AG09309 (cell line): ENCODE data around the gene RPH3AL.
A peak's percentile ranks its signal among the peaks of the same experiment; 100 is the strongest.

ENCODE experiments used
- DNase-seq: peaks from one replicate; pipeline ENCODE4 v3.0.0-alpha.2; 2010; ENCODE audit warnings: low read depth
- H3K4me3 ChIP-seq: 2 replicates; pipeline ENCODE4 v1.5.1; 2011; ENCODE audit warnings: mild to moderate bottlenecking, low read depth, low read length, moderate library complexity; ENCODE audit not compliant: control insufficient read depth
- TF ChIP-seq, protein P1 (sequence below): IDR thresholded peaks from 2 replicates; pipeline ENCODE4 v1.5.1; 2011; ENCODE audit warnings: mild to moderate bottlenecking, low read depth, low read length, inconsistent platforms; ENCODE audit not compliant: insufficient read depth, control insufficient read depth; ENCODE audit errors: missing control alignments

RPH3AL gene

DNA sequence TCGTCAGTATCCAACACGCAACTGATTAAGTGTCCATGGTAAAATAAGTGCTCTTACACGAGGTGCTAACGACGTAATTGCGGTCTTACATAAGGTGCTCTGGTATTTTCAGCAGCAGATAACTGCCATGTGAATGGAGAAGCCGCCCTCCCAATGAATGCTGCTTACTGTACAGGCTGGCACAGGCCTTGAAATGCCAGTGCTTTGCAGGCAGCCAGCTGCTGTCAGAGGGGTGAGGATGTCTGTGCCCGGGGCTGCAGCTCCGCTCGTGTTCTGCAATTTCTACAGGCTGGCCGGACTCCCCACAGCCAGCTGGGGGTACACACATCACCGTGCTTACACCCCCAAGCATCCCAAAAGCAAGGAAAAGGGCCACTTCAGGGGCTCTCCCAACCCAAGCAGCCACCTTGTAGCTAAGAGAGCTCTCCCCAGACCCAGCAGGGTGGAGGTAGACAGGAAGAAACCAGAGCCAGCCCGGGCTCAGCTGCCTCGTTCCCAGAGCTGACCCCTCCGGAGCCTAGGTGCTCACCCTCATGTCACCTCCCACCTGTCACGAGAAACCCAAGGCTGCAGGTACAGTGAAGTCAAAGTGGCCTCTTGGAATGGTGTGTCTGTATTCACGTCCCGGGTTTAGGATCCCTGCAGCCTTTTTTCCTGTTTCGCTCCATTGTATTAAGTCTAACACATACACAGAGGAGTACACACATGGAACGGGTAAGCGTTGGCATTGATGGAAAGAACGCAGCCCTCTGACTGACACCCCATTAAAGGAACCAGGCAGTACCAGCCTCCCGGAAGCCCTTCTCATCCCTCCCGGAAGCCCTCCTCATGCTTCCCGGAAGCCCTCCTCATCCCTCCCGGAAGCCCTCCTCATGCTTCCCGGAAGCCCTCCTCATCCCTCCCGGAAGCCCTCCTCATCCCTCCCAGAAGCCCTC is 27.2 kb upstream of the RPH3AL start:
- DNase-seq: no peak
- TF ChIP-seq, protein P1, sequence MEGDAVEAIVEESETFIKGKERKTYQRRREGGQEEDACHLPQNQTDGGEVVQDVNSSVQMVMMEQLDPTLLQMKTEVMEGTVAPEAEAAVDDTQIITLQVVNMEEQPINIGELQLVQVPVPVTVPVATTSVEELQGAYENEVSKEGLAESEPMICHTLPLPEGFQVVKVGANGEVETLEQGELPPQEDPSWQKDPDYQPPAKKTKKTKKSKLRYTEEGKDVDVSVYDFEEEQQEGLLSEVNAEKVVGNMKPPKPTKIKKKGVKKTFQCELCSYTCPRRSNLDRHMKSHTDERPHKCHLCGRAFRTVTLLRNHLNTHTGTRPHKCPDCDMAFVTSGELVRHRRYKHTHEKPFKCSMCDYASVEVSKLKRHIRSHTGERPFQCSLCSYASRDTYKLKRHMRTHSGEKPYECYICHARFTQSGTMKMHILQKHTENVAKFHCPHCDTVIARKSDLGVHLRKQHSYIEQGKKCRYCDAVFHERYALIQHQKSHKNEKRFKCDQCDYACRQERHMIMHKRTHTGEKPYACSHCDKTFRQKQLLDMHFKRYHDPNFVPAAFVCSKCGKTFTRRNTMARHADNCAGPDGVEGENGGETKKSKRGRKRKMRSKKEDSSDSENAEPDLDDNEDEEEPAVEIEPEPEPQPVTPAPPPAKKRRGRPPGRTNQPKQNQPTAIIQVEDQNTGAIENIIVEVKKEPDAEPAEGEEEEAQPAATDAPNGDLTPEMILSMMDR: no peak
- H3K4me3 ChIP-seq: no peak overlapping the region

DNA sequence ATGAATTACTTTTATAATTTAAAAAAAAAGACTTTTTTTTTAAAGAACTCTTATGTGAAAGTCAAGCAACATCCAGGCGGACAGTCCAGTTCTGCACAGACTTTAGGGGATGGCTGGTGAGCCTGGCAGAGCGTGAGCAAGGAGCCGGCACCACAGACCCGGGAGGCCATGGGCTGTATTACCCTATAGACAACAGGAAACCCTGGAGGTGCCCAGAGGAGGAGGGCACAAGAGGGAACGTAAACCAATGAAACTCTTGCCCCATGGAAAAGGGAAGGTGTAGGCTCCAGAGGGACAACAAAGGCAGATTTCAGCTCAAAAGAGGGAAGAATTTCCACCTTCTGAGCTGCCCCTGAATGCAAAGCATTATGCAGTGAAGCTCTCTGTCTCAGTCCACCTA is 25.5 kb upstream of the RPH3AL start:
- H3K4me3 ChIP-seq: no peak overlapping the region
- TF ChIP-seq, protein P1: no peak
- DNase-seq: no peak

DNA sequence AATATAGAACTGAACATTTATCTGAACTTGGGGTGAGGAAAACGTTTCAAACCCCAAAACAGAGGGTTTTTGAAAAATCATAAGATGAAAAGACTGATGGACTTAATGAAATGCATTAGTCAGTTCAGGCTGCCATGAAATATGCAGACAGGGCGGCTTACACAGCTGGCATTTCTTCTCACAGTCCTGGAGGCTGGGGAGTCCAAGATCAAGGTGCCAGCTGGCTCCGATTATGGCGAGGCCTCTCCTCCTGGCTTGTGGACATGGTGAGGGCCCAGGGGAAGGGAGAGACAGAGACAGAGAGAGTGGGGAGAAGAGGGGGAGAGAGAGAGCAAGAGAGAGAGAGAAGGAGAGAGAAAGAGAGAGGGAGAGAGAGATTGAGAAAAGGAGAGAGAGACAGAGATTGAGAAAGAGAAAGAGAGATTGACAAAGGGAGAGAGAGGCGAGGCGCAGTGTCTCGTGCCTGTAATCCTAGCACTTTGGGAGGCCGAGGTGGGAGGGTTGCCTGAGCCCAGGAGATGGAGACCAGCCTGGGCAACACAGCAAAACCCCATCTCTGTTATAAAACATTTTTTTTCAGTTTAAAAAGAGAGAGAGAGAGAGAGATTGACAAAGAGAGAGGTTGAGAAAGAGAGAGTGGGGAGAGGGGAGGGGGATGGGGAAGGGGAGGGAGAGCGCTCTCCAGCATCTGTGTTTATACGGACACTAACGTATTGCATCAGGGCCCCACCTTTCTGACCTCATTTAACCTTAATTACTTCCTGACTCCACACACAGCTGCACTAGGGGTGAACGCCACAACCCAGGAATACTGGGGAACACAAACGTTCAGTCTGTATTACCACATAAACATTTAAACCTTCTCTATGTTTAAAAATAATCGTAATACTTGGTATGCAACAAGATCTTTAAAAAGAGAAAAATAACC is 24.6 kb upstream of the RPH3AL start:
- TF ChIP-seq, protein P1: no peak
- H3K4me3 ChIP-seq: no peak overlapping the region
- DNase-seq: peak; percentile 25

DNA sequence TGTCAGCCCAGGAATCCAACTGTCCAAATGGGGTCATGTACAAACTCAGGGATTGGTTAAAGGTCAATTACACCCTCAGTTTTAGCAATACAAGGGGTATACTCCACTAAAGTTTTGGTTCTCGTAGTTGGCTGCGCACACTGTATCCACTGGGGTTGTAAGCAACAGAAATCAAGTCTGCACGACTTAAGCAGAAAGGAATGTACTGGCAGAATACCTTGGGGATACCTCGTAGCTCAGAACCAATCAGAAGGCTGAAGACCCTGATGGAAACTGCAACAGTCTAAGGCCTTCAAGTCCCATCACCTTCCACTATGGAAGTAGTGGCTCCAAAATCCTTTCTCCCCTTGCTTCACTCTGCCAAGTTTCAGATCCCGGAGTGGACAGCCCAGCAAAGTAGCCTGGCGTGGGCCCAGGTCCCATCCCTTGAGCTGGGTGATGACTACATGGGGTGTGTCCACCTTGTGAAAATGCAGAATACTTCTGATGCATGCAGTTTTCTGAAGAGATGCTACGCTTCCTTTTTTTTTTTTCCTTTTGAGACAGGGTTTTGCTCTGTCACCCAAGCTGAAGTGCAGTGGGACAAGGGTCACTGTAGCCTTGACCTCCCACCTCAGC is 21.1 kb upstream of the RPH3AL start:
- no peak for DNase-seq
- TF ChIP-seq, protein P1: no peak
- no peak overlapping the region for H3K4me3 ChIP-seq

DNA sequence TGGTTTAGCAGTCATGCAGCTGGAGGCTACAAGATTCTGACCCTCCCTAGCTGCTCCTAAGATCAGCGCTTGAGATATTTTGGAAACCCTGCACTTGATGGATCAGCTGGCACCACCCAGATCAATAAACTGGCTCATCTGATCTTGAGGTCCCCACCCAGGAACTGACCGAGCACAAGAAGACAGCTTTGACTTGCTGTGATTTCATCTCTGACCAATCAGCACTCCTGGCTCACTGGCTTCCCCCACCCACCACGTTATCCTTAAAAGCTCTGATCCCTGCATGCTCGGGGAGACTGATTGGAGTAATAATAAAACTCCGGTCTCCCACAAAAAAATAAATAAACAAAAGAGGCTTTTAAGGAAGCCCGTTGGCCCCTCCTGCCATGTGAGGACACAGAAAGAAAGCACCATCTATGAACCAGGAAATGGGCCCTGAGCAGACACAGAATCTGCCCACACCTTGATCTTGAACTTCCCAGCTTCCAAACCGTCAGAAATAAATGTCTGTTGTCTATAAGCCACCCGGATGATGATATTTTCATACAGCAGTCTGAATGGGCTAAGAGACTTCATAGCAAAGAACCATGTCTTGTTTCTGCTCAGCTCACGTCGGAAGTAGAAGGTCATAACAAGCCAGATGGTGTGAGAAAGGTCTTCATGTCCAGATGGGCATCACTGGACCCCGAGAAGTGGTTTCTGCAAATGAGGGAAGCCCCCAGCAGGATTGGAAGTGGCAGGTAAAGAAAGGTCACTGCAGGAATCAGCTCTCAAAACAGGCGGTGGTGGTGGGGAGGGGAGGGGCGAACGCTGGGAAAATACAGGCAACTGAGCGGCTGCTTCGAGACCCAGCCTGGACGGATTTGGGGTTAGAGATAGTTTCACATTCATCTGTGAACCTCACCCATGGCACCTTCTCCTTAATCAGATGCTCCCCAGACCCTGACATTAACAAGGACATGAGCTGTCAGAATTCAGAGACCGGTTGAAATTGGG is 19.8 kb upstream of the RPH3AL start:
- TF ChIP-seq, protein P1: no peak
- H3K4me3 ChIP-seq: no peak overlapping the region
- DNase-seq: no peak
